Esophagus squamous epithelium (tissue), 4 donors: ENCODE results near the gene PLK5.
A peak's percentile ranks its signal among the peaks of the same experiment; 100 is the strongest.

ENCODE experiments used
- POLR2A ChIP-seq, 4 donors: fragments of 450-650 bp; IDR thresholded peaks; one replicate each; pipeline ENCODE4 v1.6.1; 2017; ENCODE audit warnings: antibody characterized with exemption in 4 of 4, mild to moderate bottlenecking in 4 of 4, moderate library complexity in 3 of 4
- TF ChIP-seq, protein P1 (sequence below), 6 experiments: fragments of 450-650 bp in 4 of 6; fragments of 200-600 bp in 2 of 6; sonication (generic) in 2 of 6; IDR thresholded peaks; one replicate each; pipeline ENCODE4 v1.5.1; 2016 to 2019; ENCODE audit warnings: antibody characterized with exemption in 6 of 6, mild to moderate bottlenecking in 4 of 6, moderate library complexity in 4 of 6

DNA sequence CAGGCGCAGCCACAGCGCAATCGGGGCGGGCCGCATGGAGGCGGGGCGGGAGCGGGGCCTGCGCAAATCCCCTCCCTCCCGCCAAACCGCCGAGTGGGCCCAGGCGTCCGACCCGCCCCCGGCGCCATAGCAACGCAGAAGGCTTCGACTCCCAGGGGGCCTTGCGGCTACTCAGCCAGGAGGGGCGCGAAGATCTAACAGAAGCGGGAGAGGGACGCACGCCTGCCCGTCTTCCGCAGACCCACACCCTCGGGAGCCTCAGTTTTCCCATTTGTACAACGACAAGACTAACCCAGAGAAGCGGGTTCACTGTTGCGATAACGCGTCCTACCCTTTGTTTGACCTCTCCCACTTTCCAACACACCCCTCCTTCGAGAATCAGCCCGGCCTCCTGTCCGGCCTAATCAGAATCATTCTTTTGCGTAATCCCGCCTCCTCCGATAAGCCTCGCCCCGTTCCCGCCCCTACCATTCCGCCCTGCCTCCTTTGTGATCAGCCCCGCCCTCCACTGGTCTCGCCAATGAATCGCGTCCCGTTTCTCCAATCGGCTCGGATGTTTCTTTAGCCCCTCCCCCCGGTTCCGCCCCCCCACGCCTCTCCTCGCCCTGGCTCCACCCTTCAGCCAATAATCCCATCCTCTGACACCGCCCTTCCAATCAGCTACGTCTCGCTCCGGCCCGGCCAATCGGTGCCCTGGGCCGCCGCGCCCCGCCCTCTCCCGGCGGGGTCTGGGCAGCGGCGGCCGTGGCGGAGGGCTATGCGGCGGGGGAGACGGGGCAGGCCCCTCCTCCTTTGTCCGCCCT is 33.4 kb upstream of the PLK5 start, which contains the start of gene PCSK4:
- peak in 2 of 4 donors; percentile 10 to 34 for TF ChIP-seq POLR2A (IDR thresholded peaks at IDR 0.05)
- TF ChIP-seq, protein P1, sequence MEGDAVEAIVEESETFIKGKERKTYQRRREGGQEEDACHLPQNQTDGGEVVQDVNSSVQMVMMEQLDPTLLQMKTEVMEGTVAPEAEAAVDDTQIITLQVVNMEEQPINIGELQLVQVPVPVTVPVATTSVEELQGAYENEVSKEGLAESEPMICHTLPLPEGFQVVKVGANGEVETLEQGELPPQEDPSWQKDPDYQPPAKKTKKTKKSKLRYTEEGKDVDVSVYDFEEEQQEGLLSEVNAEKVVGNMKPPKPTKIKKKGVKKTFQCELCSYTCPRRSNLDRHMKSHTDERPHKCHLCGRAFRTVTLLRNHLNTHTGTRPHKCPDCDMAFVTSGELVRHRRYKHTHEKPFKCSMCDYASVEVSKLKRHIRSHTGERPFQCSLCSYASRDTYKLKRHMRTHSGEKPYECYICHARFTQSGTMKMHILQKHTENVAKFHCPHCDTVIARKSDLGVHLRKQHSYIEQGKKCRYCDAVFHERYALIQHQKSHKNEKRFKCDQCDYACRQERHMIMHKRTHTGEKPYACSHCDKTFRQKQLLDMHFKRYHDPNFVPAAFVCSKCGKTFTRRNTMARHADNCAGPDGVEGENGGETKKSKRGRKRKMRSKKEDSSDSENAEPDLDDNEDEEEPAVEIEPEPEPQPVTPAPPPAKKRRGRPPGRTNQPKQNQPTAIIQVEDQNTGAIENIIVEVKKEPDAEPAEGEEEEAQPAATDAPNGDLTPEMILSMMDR (IDR thresholded peaks at IDR 0.05) = peak in 1 of 6 experiments; percentile 30
